Kidney (tissue), 14 donors: ENCODE data around the gene JPH3. TPM values are rescaled to one million over a fixed set of nuclear protein-coding genes. Genes with fewer than 3 reads are reported as not detected.

ENCODE experiments used
- DNase-seq, 5 donors: peaks; one replicate each; pipeline ENCODE4 v3.0.0-alpha.2; 2013 to 2020
- FAIRE-seq: peaks from 2 replicates; lab custom pipeline; 2012; peaks lifted over from hg19 to GRCh38; lab: Jason Lieb, UNC
- H3K27ac ChIP-seq, 2 donors: one replicate each; pipeline ENCODE4 v1.7.0; 2013; ENCODE audit warnings: low read depth in 2 of 2, low read length in 2 of 2, inconsistent platforms in 1 of 2
- H3K27me3 ChIP-seq: one replicate; pipeline ENCODE4 v1.7.1; 2013; ENCODE audit warnings: low read length, inconsistent platforms; ENCODE audit not compliant: control insufficient read depth, insufficient read depth
- H3K36me3 ChIP-seq, 3 donors: one replicate each; pipeline versions ENCODE4 v1.7.0 to v1.7.1; 2013; ENCODE audit warnings: low read length in 3 of 3, control low read depth in 1 of 3, inconsistent platforms in 1 of 3; ENCODE audit not compliant: insufficient read depth in 3 of 3, control insufficient read depth in 2 of 3
- H3K4me1 ChIP-seq, 3 donors: one replicate each; pipeline versions ENCODE4 v1.7.0 to v1.7.1; 2013; ENCODE audit warnings: low read length in 3 of 3, inconsistent platforms in 1 of 3, low read depth in 1 of 3; ENCODE audit not compliant: control insufficient read depth in 2 of 3, insufficient read depth in 2 of 3
- H3K4me3 ChIP-seq, 3 donors: one replicate each; pipeline versions ENCODE4 v1.7.0 to v1.8.1; 2013; ENCODE audit warnings: low read length in 3 of 3, control low read depth in 1 of 3, inconsistent platforms in 1 of 3
- H3K9ac ChIP-seq, 3 donors: one replicate each; pipeline versions ENCODE4 v1.7.0 to v1.7.1; 2013; ENCODE audit warnings: low read length in 3 of 3, control low read depth in 1 of 3, inconsistent platforms in 1 of 3
- H3K9me3 ChIP-seq, 3 donors: one replicate each; pipeline versions ENCODE4 v1.7.0 to v1.7.1; 2013; ENCODE audit warnings: low read length in 3 of 3, control low read depth in 1 of 3, inconsistent platforms in 1 of 3; ENCODE audit not compliant: control insufficient read depth in 2 of 3, insufficient read depth in 1 of 3
- CTCF ChIP-seq: IDR thresholded peaks from 3 replicates; pipeline ENCODE4 v1.5.1; 2012; ENCODE audit warnings: mild to moderate bottlenecking, moderate library complexity, borderline replicate concordance; ENCODE audit not compliant: insufficient read depth; ENCODE audit errors: extremely low read depth
- intact Hi-C: fragments of 100-400 bp; cut with DNase I; formaldehyde crosslinking; loops from one replicate; pipeline ENCODE4 v1.11.1; 2022
- polyA plus RNA-seq: library from polyadenylated mRNA; stranded (reverse); fragments of 350-450 nt; fragmentation: Illumina TruSeq; extraction: RNeasy Lipid Tissue Mini Kit (QIAGEN cat#74804); gene quantifications from one replicate; pipeline ENCODE4 v1.2.3, GENCODE V29; 2014; ENCODE audit warnings: low read depth, low replicate concordance; ENCODE audit not compliant: insufficient read depth
- total RNA-seq: library from RNA; stranded (reverse); fragmentation: NEBNext Ultra II Directional; extraction: Animal tissue kit (Norgen Biotek cat#: 25700); gene quantifications from one replicate; pipeline ENCODE4 v1.2.1, GENCODE V29; 2021
- donor health status: control.
- donor health status: control.
- donor health status: control.
- donor health status: control.
- donor health status: control.
- donor health status: DM: yes; HTN: yes; CAD: no.
- donor health status: Normal renal cell carcinoma (clear cell type).

The JPH3 gene
- total and polyA plus RNA-seq, 2 donors from 2014 or later, result 0.69 TPM; not detected in 1

GRCh38 chr16:87602821-87603683, 744 bp downstream of the JPH3 start:
- H3K9ac ChIP-seq, result no peak overlapping the region
- no peaks in the 10 kb centered on the region for H3K36me3 ChIP-seq
- H3K4me3 ChIP-seq, result no peak overlapping the region
- no peak for TF ChIP-seq CTCF
- H3K4me1 ChIP-seq, result peaks cover 0 to 2% (median 0%) of the 10 kb centered on the region in 3 donors
- FAIRE-seq, result no peak
- peaks cover 0 to 3% (median 0%) of the 10 kb centered on the region in 3 donors for H3K9me3 ChIP-seq
- peak in 3 of 5 donors; percentile 32 to 58 (median 47) for DNase-seq
- H3K27ac ChIP-seq, result no peak overlapping the region
- peaks cover 42% of the 10 kb centered on the region for H3K27me3 ChIP-seq
- intact Hi-C loops, result no loop called here

- H3K4me3 ChIP-seq, result no peak overlapping the region
- intact Hi-C loops, result no loop called here
- peak in 3 of 5 donors; percentile 19 to 53 (median 21) for DNase-seq
- H3K4me1 ChIP-seq, result peaks cover 0 to 2% (median 0%) of the 10 kb centered on the region in 3 donors
- H3K36me3 ChIP-seq, result no peaks in the 10 kb centered on the region
- H3K9me3 ChIP-seq, result peaks cover 0 to 3% (median 0%) of the 10 kb centered on the region in 3 donors
- no peak for FAIRE-seq
- no peak overlapping the region for H3K27ac ChIP-seq
- no peak for TF ChIP-seq CTCF
- peaks cover 42% of the 10 kb centered on the region for H3K27me3 ChIP-seq
- H3K9ac ChIP-seq, result no peak overlapping the region
These were observed 1.7 kb downstream of the JPH3 start for GRCh38 chr16:87603684-87604633.

- intact Hi-C loops, result no loop called here
- Histone ChIP-seq H3K27me3 (peaks cover 36% of the 10 kb centered on the region), H3K4me3 (no peak overlapping the region)
These were observed 2.4 kb downstream of the JPH3 start for GRCh38 chr16:87604634-87605111.

More at GRCh38 chr16:87604634-87605111, 2.4 kb downstream of the JPH3 start:
- no peaks in the 10 kb centered on the region for H3K9me3 ChIP-seq
- H3K4me1 ChIP-seq, result peaks cover 0 to 2% (median 0%) of the 10 kb centered on the region in 3 donors
- H3K36me3 ChIP-seq, result no peaks in the 10 kb centered on the region
- FAIRE-seq (no peak), DNase-seq (no peak)
- H3K27ac ChIP-seq, result no peak overlapping the region
- no peak for TF ChIP-seq CTCF
- H3K9ac ChIP-seq, result no peak overlapping the region
